Hypothalamus (tissue), 51 donors: ENCODE data around the gene CPNE4.
A peak's percentile ranks its signal among the peaks of the same experiment; 100 is the strongest.
"Not testable (repeated sequence)": the region's sequence is repeated elsewhere in the genome, so short reads cannot be mapped to it uniquely, and the experiment has no call there.

Source experiments
- DNase-seq, 51 donors: peaks; one replicate each; lab custom pipeline; 2025; lab: John Stamatoyannopoulos, UW

CPNE4 gene

GRCh38 chr3:131885871-131886270 lies 148.9 kb downstream of the CPNE4 start:
- not testable (repeated sequence) for DNase-seq

GRCh38 chr3:131883711-131884407 lies 151.0 kb downstream of the CPNE4 start:
- no peak for DNase-seq

GRCh38 chr3:131883086-131883485 lies 151.7 kb downstream of the CPNE4 start:
- DNase-seq, result no peak

- DNase-seq, result peak in 1 of 51 donors; percentile 8
Observed at GRCh38 chr3:131881777-131882176, 153.0 kb downstream of the CPNE4 start.

- no peak for DNase-seq
Observed at GRCh38 chr3:131880948-131881347, 153.9 kb downstream of the CPNE4 start.

GRCh38 chr3:131868203-131868602 lies 166.6 kb downstream of the CPNE4 start:
- no peak for DNase-seq

- DNase-seq, result no peak
Observed at GRCh38 chr3:131856171-131856570, 178.6 kb downstream of the CPNE4 start.

GRCh38 chr3:131850223-131850622 lies 184.6 kb downstream of the CPNE4 start:
- DNase-seq, result no peak

- DNase-seq, result peak in 2 of 51 donors; percentile 1 to 2
Observed at GRCh38 chr3:131849616-131850015, 185.2 kb downstream of the CPNE4 start.

GRCh38 chr3:131847966-131848510 lies 186.8 kb downstream of the CPNE4 start:
- no peak for DNase-seq

- no peak for DNase-seq
Observed at GRCh38 chr3:131846296-131846924, 188.4 kb downstream of the CPNE4 start.

- no peak for DNase-seq
Observed at GRCh38 chr3:131843174-131843573, 191.6 kb downstream of the CPNE4 start.

GRCh38 chr3:131840156-131840797 lies 194.5 kb downstream of the CPNE4 start:
- no peak for DNase-seq

- no peak for DNase-seq
Observed at GRCh38 chr3:131835906-131836305, 198.9 kb downstream of the CPNE4 start.

- DNase-seq, result no peak
Observed at GRCh38 chr3:131831608-131832007, 203.2 kb downstream of the CPNE4 start.

GRCh38 chr3:131821191-131821762 lies 213.5 kb downstream of the CPNE4 start:
- DNase-seq, result no peak

GRCh38 chr3:131819381-131820055 lies 215.3 kb downstream of the CPNE4 start:
- DNase-seq, result peak in 1 of 51 donors; percentile 26

GRCh38 chr3:131812433-131812832 lies 222.4 kb downstream of the CPNE4 start:
- DNase-seq, result no peak

- DNase-seq, result no peak
Observed at GRCh38 chr3:131811481-131811880, 223.3 kb downstream of the CPNE4 start.

GRCh38 chr3:131807822-131808221 lies 227.0 kb downstream of the CPNE4 start:
- DNase-seq, result no peak

- no peak for DNase-seq
Observed at GRCh38 chr3:131806736-131807135, 228.1 kb downstream of the CPNE4 start.
